ENCODE measurements around the gene ITPR1.

- TF ChIP-seq SMC3 (conservative IDR thresholded peaks at IDR 0.05; ENCODE audit: poor library complexity) = no peak
- no peak for TF ChIP-seq EZH2 (IDR thresholded peaks at IDR 0.05; ENCODE audit: borderline replicate concordance, insufficient read depth, low read length, poor library complexity, severe bottlenecking)
These were observed 56.7 kb downstream of the ITPR1 start for GRCh38 chr3:4549896-4550295.

Measured in neural cell (in vitro differentiated cells).